ENCODE data around the gene NSD1. TPM values are rescaled to one million over a fixed set of nuclear protein-coding genes. Genes with fewer than 3 reads are reported as not detected.

NSD1 gene
- total and polyA plus RNA-seq, 2 of the 8 experiments (the other 6 are each of a cell fraction or from before 2014, with no cell fraction given) = 22.8 to 168 TPM

DNA sequence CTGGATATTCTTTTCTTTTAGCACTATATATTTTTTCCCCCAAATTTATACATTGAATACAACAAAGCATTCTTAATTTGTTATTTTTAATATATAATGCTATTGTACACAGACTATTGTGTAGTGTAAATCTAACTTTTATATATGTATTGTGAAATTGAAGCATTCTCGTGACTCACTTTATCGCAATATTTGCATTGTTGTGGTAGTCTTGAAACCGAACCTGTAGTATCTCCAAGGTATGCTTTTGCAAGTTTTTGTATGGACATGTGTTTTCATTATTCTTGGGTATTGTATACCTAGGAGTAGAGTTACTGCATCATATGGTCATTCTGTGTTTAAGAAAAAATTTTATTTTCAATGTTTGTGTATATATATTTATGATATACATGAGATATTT lies 49.6 kb downstream of the NSD1 start (continued):
- TF ChIP-seq EP300 (IDR thresholded peaks at IDR 0.05; ENCODE audit: borderline replicate concordance in 1 of 2, low read depth in 2 of 2, low read length in 2 of 2) (no peak), BACH1 (IDR thresholded peaks at IDR 0.05; ENCODE audit: low read length) (no peak), SRF (IDR thresholded peaks at IDR 0.05; ENCODE audit: low read depth, low read length) (no peak), CBX8 (IDR thresholded peaks at IDR 0.05; ENCODE audit: borderline replicate concordance, low read depth, low read length) (no peak)
